Measurements from ENCODE around the gene RAB40C.

The RAB40C gene

DNA sequence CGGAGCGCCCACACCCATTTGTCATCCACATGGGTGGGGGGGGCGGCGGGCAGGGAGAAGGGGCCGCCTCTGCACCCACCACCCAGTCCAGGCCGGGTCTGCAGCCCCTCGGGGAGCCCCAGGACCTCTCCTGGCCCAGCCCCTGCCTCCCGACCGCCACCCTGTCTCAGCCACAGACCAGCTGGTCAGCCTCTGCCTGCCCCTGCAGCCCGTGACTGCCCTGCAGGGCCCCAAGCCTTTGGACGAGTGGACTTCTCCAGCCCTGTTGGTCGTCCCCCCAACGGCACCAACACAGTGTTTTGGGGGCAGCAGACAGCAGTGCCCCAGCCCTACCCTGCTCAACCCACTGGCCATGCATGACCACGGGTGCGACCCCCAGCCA is 28.5 kb upstream of the RAB40C start:
- ATAC-seq = no peak

DNA sequence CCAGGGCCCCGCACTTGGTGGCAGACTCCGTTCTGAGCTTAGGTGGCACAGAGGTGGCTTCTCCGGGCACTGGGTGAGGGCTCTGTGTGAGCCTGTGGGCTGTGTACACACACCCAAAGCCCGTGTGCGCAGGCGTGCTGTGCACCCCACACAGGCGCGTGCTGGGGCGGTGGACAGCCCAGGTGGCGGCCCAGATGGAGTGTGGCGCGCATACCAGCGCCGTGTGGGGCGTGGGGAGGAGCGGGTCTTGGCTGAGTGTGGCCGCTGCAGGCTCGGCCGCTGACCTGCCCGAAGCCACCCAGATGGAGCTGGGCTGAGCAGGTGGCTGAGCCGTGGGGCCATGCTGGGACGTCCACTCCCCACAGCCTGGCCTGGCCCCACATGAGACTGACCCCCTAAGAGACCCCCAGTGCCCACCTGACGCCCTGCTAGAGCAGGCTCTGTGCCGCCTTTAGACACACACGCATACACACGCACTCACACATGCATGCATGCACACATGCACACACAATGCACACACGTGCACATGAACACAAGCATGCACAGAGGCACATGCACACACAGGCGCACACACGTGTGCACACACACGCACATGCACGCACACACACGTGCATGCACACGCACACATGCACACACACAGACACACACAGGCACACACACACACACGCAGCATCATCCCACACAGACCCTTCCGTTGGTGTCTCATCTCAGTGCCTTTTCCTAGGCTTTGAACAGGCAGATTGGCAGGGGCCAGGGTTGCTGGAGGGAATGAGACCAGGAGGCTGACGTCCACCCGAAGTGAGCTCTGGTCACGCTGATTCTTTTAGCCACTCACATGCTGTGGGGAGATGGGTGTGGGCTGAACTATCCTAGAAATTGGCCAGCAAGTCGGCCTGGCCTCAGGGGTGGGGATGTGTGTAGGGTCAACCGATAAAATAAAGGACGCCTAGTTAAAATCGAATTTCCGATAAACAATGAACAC is 27.6 kb upstream of the RAB40C start:
- TF ChIP-seq, protein P1, sequence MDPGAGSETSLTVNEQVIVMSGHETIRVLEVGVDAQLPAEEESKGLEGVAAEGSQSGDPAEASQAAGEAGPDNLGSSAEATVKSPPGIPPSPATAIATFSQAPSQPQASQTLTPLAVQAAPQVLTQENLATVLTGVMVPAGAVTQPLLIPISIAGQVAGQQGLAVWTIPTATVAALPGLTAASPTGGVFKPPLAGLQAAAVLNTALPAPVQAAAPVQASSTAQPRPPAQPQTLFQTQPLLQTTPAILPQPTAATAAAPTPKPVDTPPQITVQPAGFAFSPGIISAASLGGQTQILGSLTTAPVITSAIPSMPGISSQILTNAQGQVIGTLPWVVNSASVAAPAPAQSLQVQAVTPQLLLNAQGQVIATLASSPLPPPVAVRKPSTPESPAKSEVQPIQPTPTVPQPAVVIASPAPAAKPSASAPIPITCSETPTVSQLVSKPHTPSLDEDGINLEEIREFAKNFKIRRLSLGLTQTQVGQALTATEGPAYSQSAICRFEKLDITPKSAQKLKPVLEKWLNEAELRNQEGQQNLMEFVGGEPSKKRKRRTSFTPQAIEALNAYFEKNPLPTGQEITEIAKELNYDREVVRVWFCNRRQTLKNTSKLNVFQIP (CRISPR knock-in tag; IDR thresholded peaks at IDR 0.05; ENCODE audit: borderline replicate concordance, low read depth) = no peak
- TF ChIP-seq ZNF8 (CRISPR knock-in tag; IDR thresholded peaks at IDR 0.05) (no peak), CSDC2 (CRISPR knock-in tag; IDR thresholded peaks at IDR 0.05) (no peak), ZFP30 (CRISPR knock-in tag; IDR thresholded peaks at IDR 0.05) (no peak), ESRRG (CRISPR knock-in tag; IDR thresholded peaks at IDR 0.05) (no peak), ZNF70 (CRISPR knock-in tag; IDR thresholded peaks at IDR 0.05) (no peak), RARB (CRISPR knock-in tag; IDR thresholded peaks at IDR 0.05) (no peak), ZNF565 (CRISPR knock-in tag; conservative IDR thresholded peaks at IDR 0.05; ENCODE audit: low read depth) (no peak), OSR1 (CRISPR knock-in tag; IDR thresholded peaks at IDR 0.05) (no peak), TCF4 (CRISPR knock-in tag; IDR thresholded peaks at IDR 0.05; ENCODE audit: borderline replicate concordance) (no peak), ZFP3 (CRISPR knock-in tag; IDR thresholded peaks at IDR 0.05) (no peak), GLIS3 (CRISPR knock-in tag; IDR thresholded peaks at IDR 0.05) (no peak), BACH2 (CRISPR knock-in tag; IDR thresholded peaks at IDR 0.05; ENCODE audit: borderline replicate concordance) (no peak)
- TF ChIP-seq, protein P2, sequence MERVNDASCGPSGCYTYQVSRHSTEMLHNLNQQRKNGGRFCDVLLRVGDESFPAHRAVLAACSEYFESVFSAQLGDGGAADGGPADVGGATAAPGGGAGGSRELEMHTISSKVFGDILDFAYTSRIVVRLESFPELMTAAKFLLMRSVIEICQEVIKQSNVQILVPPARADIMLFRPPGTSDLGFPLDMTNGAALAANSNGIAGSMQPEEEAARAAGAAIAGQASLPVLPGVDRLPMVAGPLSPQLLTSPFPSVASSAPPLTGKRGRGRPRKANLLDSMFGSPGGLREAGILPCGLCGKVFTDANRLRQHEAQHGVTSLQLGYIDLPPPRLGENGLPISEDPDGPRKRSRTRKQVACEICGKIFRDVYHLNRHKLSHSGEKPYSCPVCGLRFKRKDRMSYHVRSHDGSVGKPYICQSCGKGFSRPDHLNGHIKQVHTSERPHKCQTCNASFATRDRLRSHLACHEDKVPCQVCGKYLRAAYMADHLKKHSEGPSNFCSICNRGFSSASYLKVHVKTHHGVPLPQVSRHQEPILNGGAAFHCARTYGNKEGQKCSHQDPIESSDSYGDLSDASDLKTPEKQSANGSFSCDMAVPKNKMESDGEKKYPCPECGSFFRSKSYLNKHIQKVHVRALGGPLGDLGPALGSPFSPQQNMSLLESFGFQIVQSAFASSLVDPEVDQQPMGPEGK (CRISPR knock-in tag; IDR thresholded peaks at IDR 0.05; ENCODE audit: borderline replicate concordance) = no peak
- TF ChIP-seq, protein P3, sequence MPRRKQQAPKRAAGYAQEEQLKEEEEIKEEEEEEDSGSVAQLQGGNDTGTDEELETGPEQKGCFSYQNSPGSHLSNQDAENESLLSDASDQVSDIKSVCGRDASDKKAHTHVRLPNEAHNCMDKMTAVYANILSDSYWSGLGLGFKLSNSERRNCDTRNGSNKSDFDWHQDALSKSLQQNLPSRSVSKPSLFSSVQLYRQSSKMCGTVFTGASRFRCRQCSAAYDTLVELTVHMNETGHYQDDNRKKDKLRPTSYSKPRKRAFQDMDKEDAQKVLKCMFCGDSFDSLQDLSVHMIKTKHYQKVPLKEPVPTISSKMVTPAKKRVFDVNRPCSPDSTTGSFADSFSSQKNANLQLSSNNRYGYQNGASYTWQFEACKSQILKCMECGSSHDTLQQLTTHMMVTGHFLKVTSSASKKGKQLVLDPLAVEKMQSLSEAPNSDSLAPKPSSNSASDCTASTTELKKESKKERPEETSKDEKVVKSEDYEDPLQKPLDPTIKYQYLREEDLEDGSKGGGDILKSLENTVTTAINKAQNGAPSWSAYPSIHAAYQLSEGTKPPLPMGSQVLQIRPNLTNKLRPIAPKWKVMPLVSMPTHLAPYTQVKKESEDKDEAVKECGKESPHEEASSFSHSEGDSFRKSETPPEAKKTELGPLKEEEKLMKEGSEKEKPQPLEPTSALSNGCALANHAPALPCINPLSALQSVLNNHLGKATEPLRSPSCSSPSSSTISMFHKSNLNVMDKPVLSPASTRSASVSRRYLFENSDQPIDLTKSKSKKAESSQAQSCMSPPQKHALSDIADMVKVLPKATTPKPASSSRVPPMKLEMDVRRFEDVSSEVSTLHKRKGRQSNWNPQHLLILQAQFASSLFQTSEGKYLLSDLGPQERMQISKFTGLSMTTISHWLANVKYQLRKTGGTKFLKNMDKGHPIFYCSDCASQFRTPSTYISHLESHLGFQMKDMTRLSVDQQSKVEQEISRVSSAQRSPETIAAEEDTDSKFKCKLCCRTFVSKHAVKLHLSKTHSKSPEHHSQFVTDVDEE (CRISPR knock-in tag; IDR thresholded peaks at IDR 0.05) = no peak
- TF ChIP-seq, protein P4, sequence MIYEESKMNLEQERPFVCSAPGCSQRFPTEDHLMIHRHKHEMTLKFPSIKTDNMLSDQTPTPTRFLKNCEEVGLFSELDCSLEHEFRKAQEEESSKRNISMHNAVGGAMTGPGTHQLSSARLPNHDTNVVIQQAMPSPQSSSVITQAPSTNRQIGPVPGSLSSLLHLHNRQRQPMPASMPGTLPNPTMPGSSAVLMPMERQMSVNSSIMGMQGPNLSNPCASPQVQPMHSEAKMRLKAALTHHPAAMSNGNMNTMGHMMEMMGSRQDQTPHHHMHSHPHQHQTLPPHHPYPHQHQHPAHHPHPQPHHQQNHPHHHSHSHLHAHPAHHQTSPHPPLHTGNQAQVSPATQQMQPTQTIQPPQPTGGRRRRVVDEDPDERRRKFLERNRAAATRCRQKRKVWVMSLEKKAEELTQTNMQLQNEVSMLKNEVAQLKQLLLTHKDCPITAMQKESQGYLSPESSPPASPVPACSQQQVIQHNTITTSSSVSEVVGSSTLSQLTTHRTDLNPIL (CRISPR knock-in tag; IDR thresholded peaks at IDR 0.05; ENCODE audit: low read depth) = no peak
- no peak for ATAC-seq

More for the DNA sequence above, 28.5 kb upstream of the RAB40C start:
- TF ChIP-seq TOX (CRISPR knock-in tag; IDR thresholded peaks at IDR 0.05; ENCODE audit: borderline replicate concordance) (no peak), TCF4 (CRISPR knock-in tag; IDR thresholded peaks at IDR 0.05; ENCODE audit: borderline replicate concordance) (no peak), ZNF8 (CRISPR knock-in tag; IDR thresholded peaks at IDR 0.05) (no peak), GLIS3 (CRISPR knock-in tag; IDR thresholded peaks at IDR 0.05) (no peak), ZNF70 (CRISPR knock-in tag; IDR thresholded peaks at IDR 0.05) (no peak)
- TF ChIP-seq, protein P5, sequence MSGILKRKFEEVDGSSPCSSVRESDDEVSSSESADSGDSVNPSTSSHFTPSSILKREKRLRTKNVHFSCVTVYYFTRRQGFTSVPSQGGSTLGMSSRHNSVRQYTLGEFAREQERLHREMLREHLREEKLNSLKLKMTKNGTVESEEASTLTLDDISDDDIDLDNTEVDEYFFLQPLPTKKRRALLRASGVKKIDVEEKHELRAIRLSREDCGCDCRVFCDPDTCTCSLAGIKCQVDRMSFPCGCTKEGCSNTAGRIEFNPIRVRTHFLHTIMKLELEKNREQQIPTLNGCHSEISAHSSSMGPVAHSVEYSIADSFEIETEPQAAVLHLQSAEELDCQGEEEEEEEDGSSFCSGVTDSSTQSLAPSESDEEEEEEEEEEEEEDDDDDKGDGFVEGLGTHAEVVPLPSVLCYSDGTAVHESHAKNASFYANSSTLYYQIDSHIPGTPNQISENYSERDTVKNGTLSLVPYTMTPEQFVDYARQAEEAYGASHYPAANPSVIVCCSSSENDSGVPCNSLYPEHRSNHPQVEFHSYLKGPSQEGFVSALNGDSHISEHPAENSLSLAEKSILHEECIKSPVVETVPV (CRISPR knock-in tag; IDR thresholded peaks at IDR 0.05) = no peak

DNA sequence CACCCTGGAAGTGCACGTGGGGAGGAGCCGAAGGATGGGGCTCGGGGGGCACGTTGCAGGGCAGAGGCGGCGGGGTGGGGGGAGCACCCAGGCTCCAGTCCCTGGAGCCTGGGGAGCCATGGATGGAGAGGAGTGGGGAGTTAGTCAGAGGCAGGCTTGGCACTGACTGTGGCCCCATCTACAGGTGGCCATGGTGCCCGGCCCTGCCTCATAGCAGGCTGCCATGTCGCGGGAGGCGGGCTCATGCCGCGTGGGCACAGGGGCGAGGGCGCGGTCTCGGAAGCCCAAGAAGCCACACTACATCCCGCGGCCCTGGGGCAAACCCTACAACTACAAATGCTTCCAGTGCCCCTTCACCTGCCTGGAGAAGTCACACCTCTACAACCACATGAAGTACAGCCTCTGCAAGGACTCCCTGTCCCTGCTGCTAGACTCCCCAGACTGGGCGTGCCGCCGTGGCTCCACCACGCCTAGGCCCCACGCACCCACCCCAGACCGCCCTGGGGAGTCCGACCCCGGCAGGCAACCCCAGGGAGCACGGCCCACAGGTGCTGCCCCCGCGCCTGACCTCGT is 26.7 kb upstream of the RAB40C start:
- ATAC-seq = no peak
- TF ChIP-seq, protein P1 (CRISPR knock-in tag; IDR thresholded peaks at IDR 0.05; ENCODE audit: borderline replicate concordance, low read depth) = no peak
- TF ChIP-seq OSR1 (CRISPR knock-in tag; IDR thresholded peaks at IDR 0.05) (no peak), ISL1 (CRISPR knock-in tag; IDR thresholded peaks at IDR 0.05) (no peak), ZNF70 (CRISPR knock-in tag; IDR thresholded peaks at IDR 0.05) (no peak), ZFP30 (CRISPR knock-in tag; IDR thresholded peaks at IDR 0.05) (no peak), GLIS3 (CRISPR knock-in tag; IDR thresholded peaks at IDR 0.05) (no peak), RARB (CRISPR knock-in tag; IDR thresholded peaks at IDR 0.05) (no peak), ZC3H10 (CRISPR knock-in tag; IDR thresholded peaks at IDR 0.05) (no peak), TOX (CRISPR knock-in tag; IDR thresholded peaks at IDR 0.05; ENCODE audit: borderline replicate concordance) (no peak), PPARA (CRISPR knock-in tag; IDR thresholded peaks at IDR 0.05; ENCODE audit: borderline replicate concordance) (no peak), TCF4 (CRISPR knock-in tag; IDR thresholded peaks at IDR 0.05; ENCODE audit: borderline replicate concordance) (no peak)
- TF ChIP-seq, protein P2 (CRISPR knock-in tag; IDR thresholded peaks at IDR 0.05; ENCODE audit: borderline replicate concordance) = no peak
